Activated CD4-positive, alpha-beta T cell treated with anti-CD3 and anti-CD28 coated beads for 36 hours (primary cell): ENCODE measurements around the gene TRIM60. TPM values are rescaled to one million over a fixed set of nuclear protein-coding genes. Genes with fewer than 3 reads are reported as not detected.

Experiments used
- total RNA-seq, 2 experiments: library from RNA; stranded (reverse); gene quantifications; one replicate each; pipeline ENCODE4 v1.2.3, GENCODE V29; 2021

TRIM60 gene
- total RNA-seq, 2 experiments from 2014 or later, result not detected

Other genes starting within 250 kb of the TRIM60 start
- not detected for gene APELA, start 154.8 kb upstream of the TRIM60 start, total RNA-seq
- 1 to 10 TPM; 1.1 to 1.2 TPM for gene TRIM61, start 54.3 kb upstream of the TRIM60 start, total RNA-seq
- gene TRIM75, start 21.9 kb downstream of the TRIM60 start, total RNA-seq, result not detected
- 1 to 10 TPM; 8.8 TPM for gene TMEM192, start 80.9 kb downstream of the TRIM60 start, total RNA-seq
- 10 to 100 TPM; 20.9 to 22.1 TPM for gene KLHL2, start 175.6 kb downstream of the TRIM60 start, total RNA-seq